ENCODE results near the gene ATP6V0A1.

DNA sequence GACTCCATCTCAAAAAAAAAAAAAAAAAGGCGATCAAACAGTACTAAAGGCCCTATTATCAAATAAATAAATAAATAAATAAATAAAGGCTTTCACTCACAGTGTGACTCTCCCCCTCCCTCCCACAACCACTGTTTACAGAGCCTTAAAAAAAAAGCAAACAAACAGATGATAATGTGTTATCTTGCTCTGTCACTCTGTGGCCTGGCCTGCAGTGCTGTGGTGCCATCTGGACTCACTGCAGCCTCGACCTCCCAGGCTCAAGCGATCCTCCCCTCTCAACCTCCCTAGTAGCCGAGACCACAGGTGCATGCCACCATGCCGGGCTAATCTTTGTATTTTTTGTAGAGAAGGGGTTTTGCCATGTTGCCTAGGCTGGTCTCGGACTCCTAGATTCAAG lies 69.3 kb downstream of the ATP6V0A1 start:
- TF ChIP-seq, protein P1, sequence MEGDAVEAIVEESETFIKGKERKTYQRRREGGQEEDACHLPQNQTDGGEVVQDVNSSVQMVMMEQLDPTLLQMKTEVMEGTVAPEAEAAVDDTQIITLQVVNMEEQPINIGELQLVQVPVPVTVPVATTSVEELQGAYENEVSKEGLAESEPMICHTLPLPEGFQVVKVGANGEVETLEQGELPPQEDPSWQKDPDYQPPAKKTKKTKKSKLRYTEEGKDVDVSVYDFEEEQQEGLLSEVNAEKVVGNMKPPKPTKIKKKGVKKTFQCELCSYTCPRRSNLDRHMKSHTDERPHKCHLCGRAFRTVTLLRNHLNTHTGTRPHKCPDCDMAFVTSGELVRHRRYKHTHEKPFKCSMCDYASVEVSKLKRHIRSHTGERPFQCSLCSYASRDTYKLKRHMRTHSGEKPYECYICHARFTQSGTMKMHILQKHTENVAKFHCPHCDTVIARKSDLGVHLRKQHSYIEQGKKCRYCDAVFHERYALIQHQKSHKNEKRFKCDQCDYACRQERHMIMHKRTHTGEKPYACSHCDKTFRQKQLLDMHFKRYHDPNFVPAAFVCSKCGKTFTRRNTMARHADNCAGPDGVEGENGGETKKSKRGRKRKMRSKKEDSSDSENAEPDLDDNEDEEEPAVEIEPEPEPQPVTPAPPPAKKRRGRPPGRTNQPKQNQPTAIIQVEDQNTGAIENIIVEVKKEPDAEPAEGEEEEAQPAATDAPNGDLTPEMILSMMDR (IDR thresholded peaks at IDR 0.05): no peak
- TF ChIP-seq POLR2A (IDR thresholded peaks at IDR 0.05) (no peak), EP300 (IDR thresholded peaks at IDR 0.05) (no peak)

Measured in tibial nerve (tissue), 4 donors.